GM13976 (cell line): Measurements from ENCODE around the gene GHR.

Source experiments
- DNase-seq: peaks from one replicate; pipeline ENCODE4 v3.0.0; 2012; ENCODE audit warnings: low spot score
- in situ Hi-C: fragments of 300-500 bp; cut with MboI; formaldehyde crosslinking; loops from one replicate; pipeline ENCODE4 v1.12.0; 2022; ENCODE audit warnings: low sequenced_read_pairs, mixed read lengths, inconsistent platforms; ENCODE audit not compliant: unreplicated experiment
- TF ChIP-seq, protein P1 (sequence below): IDR thresholded peaks from 2 replicates; pipeline ENCODE4 v1.5.1; 2012; ENCODE audit warnings: borderline replicate concordance, mild to moderate bottlenecking; ENCODE audit not compliant: insufficient read depth; ENCODE audit errors: extremely low read depth, missing control alignments, control extremely low read depth

The GHR gene

GRCh38 chr5:42531611-42532010, 108.4 kb downstream of the GHR start:
- TF ChIP-seq, protein P1, sequence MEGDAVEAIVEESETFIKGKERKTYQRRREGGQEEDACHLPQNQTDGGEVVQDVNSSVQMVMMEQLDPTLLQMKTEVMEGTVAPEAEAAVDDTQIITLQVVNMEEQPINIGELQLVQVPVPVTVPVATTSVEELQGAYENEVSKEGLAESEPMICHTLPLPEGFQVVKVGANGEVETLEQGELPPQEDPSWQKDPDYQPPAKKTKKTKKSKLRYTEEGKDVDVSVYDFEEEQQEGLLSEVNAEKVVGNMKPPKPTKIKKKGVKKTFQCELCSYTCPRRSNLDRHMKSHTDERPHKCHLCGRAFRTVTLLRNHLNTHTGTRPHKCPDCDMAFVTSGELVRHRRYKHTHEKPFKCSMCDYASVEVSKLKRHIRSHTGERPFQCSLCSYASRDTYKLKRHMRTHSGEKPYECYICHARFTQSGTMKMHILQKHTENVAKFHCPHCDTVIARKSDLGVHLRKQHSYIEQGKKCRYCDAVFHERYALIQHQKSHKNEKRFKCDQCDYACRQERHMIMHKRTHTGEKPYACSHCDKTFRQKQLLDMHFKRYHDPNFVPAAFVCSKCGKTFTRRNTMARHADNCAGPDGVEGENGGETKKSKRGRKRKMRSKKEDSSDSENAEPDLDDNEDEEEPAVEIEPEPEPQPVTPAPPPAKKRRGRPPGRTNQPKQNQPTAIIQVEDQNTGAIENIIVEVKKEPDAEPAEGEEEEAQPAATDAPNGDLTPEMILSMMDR = no peak
- in situ Hi-C loops = no loop called here
- DNase-seq = no peak

GRCh38 chr5:42542106-42542505, 118.9 kb downstream of the GHR start:
- no peak for DNase-seq
- in situ Hi-C loops = no loop called here
- TF ChIP-seq, protein P1 = no peak

DNA sequence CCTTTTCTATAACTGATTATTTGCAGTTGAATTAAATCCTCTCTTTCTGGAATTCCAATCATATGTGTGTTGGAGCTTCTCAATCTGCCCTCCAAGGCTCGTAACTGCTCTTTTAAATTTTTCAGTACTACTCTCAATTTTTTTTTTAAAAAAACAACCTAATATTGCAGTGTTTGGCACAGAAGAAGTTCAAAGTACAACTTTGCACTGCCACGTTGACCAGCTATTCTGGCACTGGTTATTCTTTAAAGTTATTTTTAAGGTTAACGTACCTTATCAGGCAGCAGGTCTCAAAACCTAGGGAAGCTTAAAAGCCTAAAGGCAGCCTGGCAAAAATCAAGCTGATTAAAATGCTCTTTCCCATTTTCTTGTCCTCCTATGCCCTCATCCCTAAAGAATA, 120.5 kb downstream of the GHR start:
- TF ChIP-seq, protein P1 = no peak
- in situ Hi-C loops = no loop called here
- DNase-seq = no peak

GRCh38 chr5:42545038-42545437, 121.8 kb downstream of the GHR start:
- in situ Hi-C loops = no loop called here
- no peak for DNase-seq
- TF ChIP-seq, protein P1 = no peak

DNA sequence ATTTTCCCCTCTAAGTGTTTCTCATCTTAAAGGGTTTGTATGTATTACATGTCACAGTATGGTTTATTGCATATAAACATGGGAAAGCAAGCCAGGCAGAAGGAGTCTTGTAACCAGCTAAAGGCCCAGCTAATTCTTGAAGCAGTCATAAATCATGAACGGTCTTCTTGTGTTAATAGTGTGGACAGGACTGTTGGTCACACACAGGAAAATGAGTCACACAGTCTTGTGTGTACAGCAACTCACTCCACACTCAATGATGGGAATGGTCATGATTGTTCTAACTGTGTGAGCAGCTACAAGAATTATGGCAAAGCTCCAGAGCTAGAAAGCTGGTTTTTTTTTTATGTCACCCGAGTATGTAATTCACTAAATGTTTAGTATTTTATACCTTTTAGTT, 123.9 kb downstream of the GHR start:
- no peak for DNase-seq
- TF ChIP-seq, protein P1 = no peak
- in situ Hi-C loops = no loop called here

DNA sequence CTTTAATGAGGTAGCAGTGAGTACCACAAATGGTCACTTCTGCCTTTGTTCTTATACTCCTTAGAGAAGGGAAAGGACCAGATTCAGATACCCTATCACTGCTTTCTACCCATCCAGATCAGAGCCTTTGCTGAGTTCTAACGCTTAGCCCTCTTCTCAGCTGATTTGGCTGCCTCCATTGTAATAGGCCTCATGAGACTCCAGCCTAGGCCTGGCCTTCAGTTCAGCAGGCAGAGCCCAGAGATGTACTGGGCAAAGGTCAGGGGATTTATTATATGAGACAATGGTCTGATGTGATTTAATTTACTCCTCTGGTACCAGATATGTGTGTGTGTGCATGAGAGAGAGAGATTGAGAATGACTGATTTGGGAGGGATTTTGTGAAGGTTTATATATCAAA, 124.7 kb downstream of the GHR start:
- no peak for DNase-seq
- TF ChIP-seq, protein P1 = no peak
- in situ Hi-C loops = no loop called here

- TF ChIP-seq, protein P1 = no peak
- no peak for DNase-seq
- in situ Hi-C loops = no loop called here
Observed at GRCh38 chr5:42552597-42552996, 129.4 kb downstream of the GHR start.
